H1 (cell line): ENCODE measurements around the gene CASZ1. TPM values are rescaled to one million over a fixed set of nuclear protein-coding genes. Genes with fewer than 3 reads are reported as not detected.

Experiments
- CHD7 ChIP-seq: fragments of 300-600 bp; sonication (generic); IDR thresholded peaks from 2 replicates; pipeline ENCODE4 v1.7.1; 2012; ENCODE audit warnings: low read length, moderate library complexity, mild to moderate bottlenecking, inconsistent platforms; ENCODE audit not compliant: insufficient replicate concordance
- EP300 ChIP-seq, 2 experiments: IDR thresholded peaks; 1 replicate in 1 of 2; 2 replicates in 1 of 2; pipeline ENCODE4 v1.6.1; 2011 to 2012; ENCODE audit warnings: low read depth in 2 of 2, low read length in 2 of 2, mild to moderate bottlenecking in 2 of 2, borderline replicate concordance in 1 of 2, inconsistent platforms in 1 of 2, moderate library complexity in 1 of 2
- EZH2 ChIP-seq: fragments of 200-600 bp; sonication (generic); IDR thresholded peaks from 2 replicates; pipeline ENCODE4 v1.7.1; 2012; ENCODE audit warnings: low read depth, mild to moderate bottlenecking, moderate library complexity, low read length, inconsistent platforms; ENCODE audit not compliant: severe bottlenecking
- FOSL1 ChIP-seq: IDR thresholded peaks from 2 replicates; pipeline ENCODE4 v1.6.1; 2011; ENCODE audit warnings: mild to moderate bottlenecking, low read depth, low read length, moderate library complexity; ENCODE audit not compliant: insufficient read depth
- JUND ChIP-seq: IDR thresholded peaks from 2 replicates; pipeline ENCODE4 v1.6.1; 2011; ENCODE audit warnings: mild to moderate bottlenecking, improper control_type of control experiment, low read length
- KDM5A ChIP-seq: fragments of 200-600 bp; IDR thresholded peaks from 2 replicates; pipeline ENCODE4 v1.7.1; 2012; ENCODE audit warnings: mild to moderate bottlenecking, low read length, inconsistent platforms, mixed read lengths
- SIN3A ChIP-seq, 2 experiments: IDR thresholded peaks in 1 of 2; conservative IDR thresholded peaks in 1 of 2; 2 replicates each; pipeline ENCODE4 v1.6.1; 2011 to 2012; ENCODE audit warnings: low read length in 2 of 2, improper control_type of control experiment in 1 of 2, low read depth in 1 of 2, mild to moderate bottlenecking in 1 of 2
- ZNF274 ChIP-seq: IDR thresholded peaks from 2 replicates; pipeline ENCODE4 v1.7.0; 2012; ENCODE audit warnings: low read length, borderline replicate concordance; ENCODE audit errors: extremely low read depth
- polyA plus RNA-seq, 7 experiments: library from polyadenylated mRNA; depleted of rRNA in 3 of 7; stranded (reverse) in 5 of 7; unstranded in 2 of 7; fragments of >200 nt in 5 of 7; fragments of 200-250 nt in 2 of 7; gene quantifications; 1 replicate in 5 of 7; 2 replicates in 1 of 7; 4 replicates in 1 of 7; pipeline versions ENCODE4 v1.2.1 to v1.2.3, GENCODE V29; 2011 to 2013; ENCODE audit warnings: missing spikeins in 2 of 7, mixed read lengths in 2 of 7
- total RNA-seq: library from RNA; stranded (reverse); fragmentation: NEBNext Ultra II Directional; extraction: Animal tissue kit (Norgen Biotek cat#: 25700); gene quantifications from 2 replicates; pipeline ENCODE4 v1.2.1, GENCODE V29; 2021

CASZ1 gene
- total and polyA plus RNA-seq, 2 of the 8 experiments (the other 6 are each of a cell fraction or from before 2014, with no cell fraction given) = 4.4 to 7.7 TPM

GRCh38 chr1:10777749-10778574, 18.5 kb downstream of the CASZ1 start (continued):
- TF ChIP-seq CHD7 (no peak), FOSL1 (no peak), EZH2 (no peak), KDM5A (no peak), SIN3A (conservative IDR thresholded peaks at IDR 0.05 in 1 of 2, IDR thresholded peaks at IDR 0.05 in 1 of 2; ENCODE audit: low read depth in 1 of 2, low read length in 2 of 2) (no peak), ZNF274 (no peak), EP300 (IDR thresholded peaks at IDR 0.05; ENCODE audit: borderline replicate concordance in 1 of 2, low read depth in 2 of 2, low read length in 2 of 2) (no peak), JUND (no peak)
- TF ChIP-seq, all 59 proteins: peak for 0
